ENCODE measurements around the gene HCST. TPM values are rescaled to one million over a fixed set of nuclear protein-coding genes. Genes with fewer than 3 reads are reported as not detected.

HCST gene
- total RNA-seq, 1 experiment from 2014 or later, result 2.4 TPM

GRCh38 chr19:35929876-35930275, 27.5 kb downstream of the HCST start:
- Histone ChIP-seq H3K36me3 (replicated peaks; ENCODE audit: control insufficient read depth, insufficient read depth, low read length) (no peaks in the 10 kb centered on the region), H3K27me3 (ENCODE audit: control insufficient read depth, insufficient read depth, low read length) (no peaks in the 10 kb centered on the region)
- no peak for DNase-seq

GRCh38 chr19:35931161-35931873, 29.0 kb downstream of the HCST start:
- peak; percentile 99 for DNase-seq
- peak overlapping the region; percentile 12; the same call in 1 of the 2 replicates for H3K4me3 ChIP-seq (ENCODE audit: insufficient read depth, low read depth, low read length)
- no peaks in the 10 kb centered on the region for H3K36me3 ChIP-seq (replicated peaks; ENCODE audit: control insufficient read depth, insufficient read depth, low read length)
- H3K27me3 ChIP-seq (ENCODE audit: control insufficient read depth, insufficient read depth, low read length), result no peaks in the 10 kb centered on the region

More at GRCh38 chr19:35929876-35930275, 27.5 kb downstream of the HCST start:
- H3K4me3 ChIP-seq (ENCODE audit: insufficient read depth, low read depth, low read length), result no peak overlapping the region

- DNase-seq, result no peak
- H3K4me3 ChIP-seq (ENCODE audit: insufficient read depth, low read depth, low read length), result peak overlapping the region; percentile 8; the same call in 1 of the 2 replicates
- H3K36me3 ChIP-seq (replicated peaks; ENCODE audit: control insufficient read depth, insufficient read depth, low read length), result no peaks in the 10 kb centered on the region
- H3K27me3 ChIP-seq (ENCODE audit: control insufficient read depth, insufficient read depth, low read length), result no peaks in the 10 kb centered on the region
Measured at GRCh38 chr19:35931874-35932202, 29.5 kb downstream of the HCST start.

DNA sequence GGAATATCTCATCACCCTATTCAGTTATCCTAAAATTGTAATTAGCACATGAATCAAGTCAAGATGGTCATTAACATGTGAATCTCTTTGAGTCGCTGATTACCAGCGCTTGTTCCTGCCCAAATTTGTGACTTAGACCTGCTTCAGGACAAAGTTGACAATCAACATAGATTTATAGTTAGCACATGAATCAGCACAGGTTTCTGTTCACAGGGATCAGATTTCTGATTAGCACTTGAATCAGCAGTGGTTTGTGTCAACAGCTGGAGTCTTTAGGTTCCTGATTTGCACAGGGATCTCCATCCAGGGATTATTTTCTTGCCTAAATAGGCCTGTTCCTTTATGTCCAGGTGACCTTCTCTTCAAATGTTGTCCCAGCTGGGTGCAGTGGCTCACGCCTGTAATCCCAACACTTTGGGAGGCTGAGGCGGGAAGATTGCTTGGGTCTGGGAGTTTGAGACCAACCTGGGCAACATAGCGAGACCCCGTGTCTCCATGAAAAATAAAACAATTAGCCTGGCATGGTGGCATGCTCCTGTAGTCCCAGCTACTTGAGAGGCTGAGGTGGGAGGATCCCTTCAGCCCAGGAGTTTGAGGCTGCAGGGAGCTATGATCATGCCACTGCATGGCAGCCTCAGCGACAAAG, 30.1 kb downstream of the HCST start:
- Histone ChIP-seq H3K27me3 (ENCODE audit: control insufficient read depth, insufficient read depth, low read length) (no peaks in the 10 kb centered on the region), H3K4me3 (ENCODE audit: insufficient read depth, low read depth, low read length) (no peak overlapping the region), H3K36me3 (replicated peaks; ENCODE audit: control insufficient read depth, insufficient read depth, low read length) (no peaks in the 10 kb centered on the region)
- peak; percentile 47 for DNase-seq

DNA sequence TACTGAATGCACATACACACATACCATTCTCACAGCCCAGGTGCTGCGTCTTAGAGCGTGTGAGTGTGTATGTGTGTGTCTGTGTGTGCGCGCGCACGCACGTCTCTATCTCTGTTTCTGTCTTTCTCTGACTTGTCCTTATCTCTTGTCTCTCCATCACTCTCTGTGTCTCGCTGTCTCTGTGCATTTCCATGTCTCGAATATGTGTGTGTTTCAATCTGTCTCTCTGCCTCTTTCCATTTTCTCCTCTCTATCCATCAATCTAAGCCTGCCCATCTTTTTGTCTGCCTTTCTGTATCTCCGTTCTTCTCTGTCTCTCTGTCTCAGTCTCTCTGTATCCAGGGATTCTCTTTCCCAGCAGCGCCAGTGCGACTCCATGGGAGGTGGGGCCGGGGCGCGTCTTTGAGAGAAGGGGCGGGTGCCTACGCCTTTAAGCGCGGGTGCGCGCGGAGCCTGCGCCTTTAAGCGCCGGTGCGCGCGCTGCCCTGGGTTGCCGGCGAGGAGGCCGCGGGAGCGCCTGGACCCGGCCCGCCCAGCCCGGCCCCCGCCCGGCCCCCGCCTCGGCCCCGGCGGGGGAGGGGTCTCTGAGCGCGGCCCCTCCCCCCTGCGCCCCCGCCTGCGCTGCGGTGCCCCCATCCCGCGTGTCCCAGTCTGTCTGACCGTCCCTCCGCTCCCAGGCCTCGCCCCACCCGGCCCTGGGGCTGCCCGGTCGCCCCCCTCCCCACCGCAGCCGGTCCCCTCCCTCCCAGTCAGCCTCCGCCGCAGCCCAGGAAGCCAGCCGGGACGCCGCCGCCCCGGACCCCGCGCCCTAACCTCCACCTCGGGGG, 33.8 kb downstream of the HCST start, which contains the start of gene LRFN3:
Gene LRFN3, plus strand, starts transcription at position 464 of the 827 bp plus-strand sequence. CDS start 3,052 bp downstream, outside the sequence.
- Histone ChIP-seq H3K4me3 (ENCODE audit: insufficient read depth, low read depth, low read length) (peak within 1 kb of the TSS; percentile 51), H3K27me3 (ENCODE audit: control insufficient read depth, insufficient read depth, low read length) (no peaks in the 10 kb centered on the region), H3K36me3 (replicated peaks; ENCODE audit: control insufficient read depth, insufficient read depth, low read length) (no peaks in the 10 kb centered on the region)
- DNase-seq, result peak; percentile 95

GRCh38 chr19:35936738-35937268, 34.5 kb downstream of the HCST start:
- H3K4me3 ChIP-seq (ENCODE audit: insufficient read depth, low read depth, low read length), result peak overlapping the region; percentile 51
- peak; percentile 45 for DNase-seq

GRCh38 chr19:35937345-35938281, 35.3 kb downstream of the HCST start:
- peak; percentile 61 for DNase-seq
- no peaks in the 10 kb centered on the region; the same call in 1 of the 2 replicates for H3K36me3 ChIP-seq (replicated peaks; ENCODE audit: control insufficient read depth, insufficient read depth, low read length)
- no peaks in the 10 kb centered on the region for H3K27me3 ChIP-seq (ENCODE audit: control insufficient read depth, insufficient read depth, low read length)
- H3K4me3 ChIP-seq (ENCODE audit: insufficient read depth, low read depth, low read length), result peak overlapping the region; percentile 51

More at GRCh38 chr19:35936738-35937268, 34.5 kb downstream of the HCST start:
- Histone ChIP-seq H3K27me3 (ENCODE audit: control insufficient read depth, insufficient read depth, low read length) (no peaks in the 10 kb centered on the region), H3K36me3 (replicated peaks; ENCODE audit: control insufficient read depth, insufficient read depth, low read length) (no peaks in the 10 kb centered on the region)

- Histone ChIP-seq H3K4me3 (ENCODE audit: insufficient read depth, low read depth, low read length) (no peak overlapping the region), H3K27me3 (ENCODE audit: control insufficient read depth, insufficient read depth, low read length) (no peaks in the 10 kb centered on the region), H3K36me3 (replicated peaks; ENCODE audit: control insufficient read depth, insufficient read depth, low read length) (no peaks in the 10 kb centered on the region; the same call in 1 of the 2 replicates)
- DNase-seq, result no peak
Measured at GRCh38 chr19:35938282-35939224, 36.2 kb downstream of the HCST start.

GRCh38 chr19:35939307-35940077, 37.2 kb downstream of the HCST start:
- no peak overlapping the region for H3K4me3 ChIP-seq (ENCODE audit: insufficient read depth, low read depth, low read length)
- peak; percentile 50 for DNase-seq
- no peaks in the 10 kb centered on the region; the same call in 1 of the 2 replicates for H3K36me3 ChIP-seq (replicated peaks; ENCODE audit: control insufficient read depth, insufficient read depth, low read length)
- H3K27me3 ChIP-seq (ENCODE audit: control insufficient read depth, insufficient read depth, low read length), result no peaks in the 10 kb centered on the region

DNA sequence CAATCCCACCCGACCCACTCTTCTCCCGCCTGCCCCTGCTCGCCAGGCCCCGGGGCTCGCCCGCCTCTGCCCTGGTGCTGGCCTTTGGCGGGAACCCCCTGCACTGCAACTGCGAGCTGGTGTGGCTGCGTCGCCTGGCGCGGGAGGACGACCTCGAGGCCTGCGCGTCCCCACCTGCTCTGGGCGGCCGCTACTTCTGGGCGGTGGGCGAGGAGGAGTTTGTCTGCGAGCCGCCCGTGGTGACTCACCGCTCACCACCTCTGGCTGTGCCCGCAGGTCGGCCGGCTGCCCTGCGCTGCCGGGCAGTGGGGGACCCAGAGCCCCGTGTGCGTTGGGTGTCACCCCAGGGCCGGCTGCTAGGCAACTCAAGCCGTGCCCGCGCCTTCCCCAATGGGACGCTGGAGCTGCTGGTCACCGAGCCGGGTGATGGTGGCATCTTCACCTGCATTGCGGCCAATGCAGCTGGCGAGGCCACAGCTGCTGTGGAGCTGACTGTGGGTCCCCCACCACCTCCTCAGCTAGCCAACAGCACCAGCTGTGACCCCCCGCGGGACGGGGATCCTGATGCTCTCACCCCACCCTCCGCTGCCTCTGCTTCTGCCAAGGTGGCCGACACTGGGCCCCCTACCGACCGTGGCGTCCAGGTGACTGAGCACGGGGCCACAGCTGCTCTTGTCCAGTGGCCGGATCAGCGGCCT, 37.9 kb downstream of the HCST start:
- no peaks in the 10 kb centered on the region for H3K27me3 ChIP-seq (ENCODE audit: control insufficient read depth, insufficient read depth, low read length)
- no peaks in the 10 kb centered on the region; the same call in 1 of the 2 replicates for H3K36me3 ChIP-seq (replicated peaks; ENCODE audit: control insufficient read depth, insufficient read depth, low read length)
- DNase-seq, result peak; percentile 45
- H3K4me3 ChIP-seq (ENCODE audit: insufficient read depth, low read depth, low read length), result no peak overlapping the region

DNA sequence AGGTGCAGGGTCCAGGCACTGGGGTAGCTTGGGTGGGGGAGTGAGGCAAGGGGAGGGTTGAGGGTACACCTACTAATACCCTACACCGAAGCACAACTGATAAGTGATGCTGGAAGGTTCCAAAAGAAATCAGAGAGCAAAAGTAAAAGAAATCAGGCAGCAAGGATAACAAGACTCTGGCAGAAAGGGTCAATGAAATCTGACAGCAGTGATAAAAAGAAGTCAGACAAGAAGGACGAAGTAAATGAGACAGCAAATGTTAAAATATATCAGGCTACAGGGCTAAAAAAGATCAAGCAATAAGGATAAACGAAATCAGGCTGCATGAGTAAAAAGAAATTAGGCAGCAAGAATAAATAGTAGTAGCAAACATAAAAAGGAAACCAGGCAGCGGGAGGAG, 38.5 kb downstream of the HCST start:
- DNase-seq, result no peak
- no peak overlapping the region for H3K4me3 ChIP-seq (ENCODE audit: insufficient read depth, low read depth, low read length)
- H3K36me3 ChIP-seq (replicated peaks; ENCODE audit: control insufficient read depth, insufficient read depth, low read length), result no peaks in the 10 kb centered on the region; the same call in 1 of the 2 replicates
- H3K27me3 ChIP-seq (ENCODE audit: control insufficient read depth, insufficient read depth, low read length), result no peaks in the 10 kb centered on the region

GRCh38 chr19:35942235-35942634, 39.9 kb downstream of the HCST start:
- no peak for DNase-seq
- no peaks in the 10 kb centered on the region for H3K27me3 ChIP-seq (ENCODE audit: control insufficient read depth, insufficient read depth, low read length)
- H3K36me3 ChIP-seq (replicated peaks; ENCODE audit: control insufficient read depth, insufficient read depth, low read length), result no peaks in the 10 kb centered on the region; the same call in 1 of the 2 replicates
- H3K4me3 ChIP-seq (ENCODE audit: insufficient read depth, low read depth, low read length), result no peak overlapping the region
